GM21786 (cell line): Measurements from ENCODE around the gene REXO5.
"Not testable (repeated sequence)": the region's sequence is repeated elsewhere in the genome, so short reads cannot be mapped to it uniquely, and the experiment has no call there.

Source experiments
- ATAC-seq: cut with Tn5 transposase; IDR thresholded peaks from one replicate; pipeline ENCODE4 v1.9.1; 2021; ENCODE audit not compliant: unreplicated experiment

The REXO5 gene, protein sequence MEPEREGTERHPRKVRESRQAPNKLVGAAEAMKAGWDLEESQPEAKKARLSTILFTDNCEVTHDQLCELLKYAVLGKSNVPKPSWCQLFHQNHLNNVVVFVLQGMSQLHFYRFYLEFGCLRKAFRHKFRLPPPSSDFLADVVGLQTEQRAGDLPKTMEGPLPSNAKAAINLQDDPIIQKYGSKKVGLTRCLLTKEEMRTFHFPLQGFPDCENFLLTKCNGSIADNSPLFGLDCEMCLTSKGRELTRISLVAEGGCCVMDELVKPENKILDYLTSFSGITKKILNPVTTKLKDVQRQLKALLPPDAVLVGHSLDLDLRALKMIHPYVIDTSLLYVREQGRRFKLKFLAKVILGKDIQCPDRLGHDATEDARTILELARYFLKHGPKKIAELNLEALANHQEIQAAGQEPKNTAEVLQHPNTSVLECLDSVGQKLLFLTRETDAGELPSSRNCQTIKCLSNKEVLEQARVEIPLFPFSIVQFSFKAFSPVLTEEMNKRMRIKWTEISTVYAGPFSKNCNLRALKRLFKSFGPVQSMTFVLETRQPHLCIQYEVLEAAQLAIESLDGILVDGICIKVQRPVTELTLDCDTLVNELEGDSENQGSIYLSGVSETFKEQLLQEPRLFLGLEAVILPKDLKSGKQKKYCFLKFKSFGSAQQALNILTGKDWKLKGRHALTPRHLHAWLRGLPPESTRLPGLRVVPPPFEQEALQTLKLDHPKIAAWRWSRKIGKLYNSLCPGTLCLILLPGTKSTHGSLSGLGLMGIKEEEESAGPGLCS

DNA sequence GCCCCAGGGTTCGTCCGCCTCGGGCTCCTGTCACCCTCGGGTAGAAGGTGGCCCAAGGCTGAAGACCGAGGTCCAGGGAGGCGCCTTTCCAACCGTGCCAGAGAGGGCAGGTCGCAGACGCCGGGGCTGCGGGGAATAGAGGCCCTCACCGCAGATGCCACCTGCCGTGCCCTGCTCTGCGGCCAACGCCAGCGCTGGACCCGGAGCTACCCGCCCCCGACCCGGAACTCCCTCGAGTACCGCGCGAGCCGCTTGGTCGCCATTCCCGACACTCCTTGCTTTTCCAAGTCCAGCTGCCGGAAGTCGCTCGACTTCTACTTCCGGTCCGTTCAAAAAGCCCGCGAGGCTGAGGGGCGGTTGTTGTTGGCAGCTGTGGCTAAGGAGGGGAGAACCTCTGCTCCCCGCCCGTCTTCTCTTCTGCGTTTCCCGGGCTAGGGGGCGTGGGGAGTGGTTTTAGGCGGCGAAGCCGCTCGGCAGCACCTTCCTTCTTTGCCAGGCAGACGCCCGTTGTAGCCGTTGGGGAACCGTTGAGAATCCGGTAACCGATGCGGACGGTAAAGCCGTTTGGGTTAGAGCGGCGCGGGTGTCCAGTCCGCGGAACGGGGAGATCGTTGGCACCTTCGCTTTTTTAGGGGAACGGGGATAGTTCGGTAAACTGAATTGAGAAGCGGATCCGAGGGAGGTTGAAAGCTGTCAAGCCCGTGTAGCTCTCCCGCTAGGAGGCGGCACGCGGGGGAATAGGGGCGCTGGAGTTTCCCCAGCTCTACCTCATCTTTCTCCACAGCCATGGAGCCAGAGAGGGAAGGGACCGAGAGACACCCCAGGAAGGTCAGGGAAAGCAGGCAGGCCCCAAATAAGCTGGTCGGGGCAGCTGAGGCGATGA, at the start of gene REXO5, which contains the start of gene ERI2:
Gene REXO5 (plus strand): TSS at position 360 of the 883 bp plus-strand sequence. CDS start 427 bp downstream, at position 787.
Gene ERI2 (minus strand): TSS at position 305 of the 883 bp plus-strand sequence. CDS start 42 bp downstream, at position 263.
- ATAC-seq, result peak; percentile 77

DNA sequence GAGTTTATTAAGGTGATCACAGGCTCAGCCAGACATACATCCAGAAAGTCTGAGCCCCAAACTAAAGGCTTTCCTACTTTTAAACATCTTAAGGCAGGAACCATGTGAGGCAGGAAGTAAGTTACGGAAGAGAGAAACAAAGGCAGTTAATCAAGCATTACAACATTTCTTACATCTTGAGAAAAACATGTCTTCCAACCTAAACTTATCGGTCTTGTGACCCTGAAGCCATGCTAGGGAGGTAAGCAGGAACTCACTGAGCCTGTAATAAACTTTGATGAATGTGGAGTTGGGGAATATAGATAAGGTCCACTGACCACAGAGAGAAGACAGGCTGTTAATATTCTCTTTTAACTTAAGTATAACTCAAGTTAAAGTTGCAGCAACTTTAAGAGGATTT, 46.0 kb upstream of the REXO5 start:
- no peak for ATAC-seq

DNA sequence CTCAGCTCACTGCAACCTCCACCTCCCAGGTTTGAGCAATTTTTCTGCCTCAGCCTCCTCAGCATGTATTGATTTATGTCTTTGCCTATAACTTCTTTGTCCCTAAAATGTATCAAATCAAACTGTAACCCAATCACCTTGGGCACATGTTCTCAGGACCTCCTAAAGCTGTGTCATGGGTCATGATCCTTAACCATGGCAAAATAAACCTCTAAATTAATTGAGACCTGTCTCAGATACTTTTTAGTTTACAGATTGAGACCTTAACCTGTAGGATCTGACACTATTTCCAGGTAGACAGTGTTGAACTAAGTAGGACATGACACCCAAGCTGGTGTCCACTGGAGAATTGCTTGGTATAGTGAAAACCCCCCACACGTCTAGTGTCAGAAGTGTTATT, 45.2 kb upstream of the REXO5 start:
- ATAC-seq, result no peak

DNA sequence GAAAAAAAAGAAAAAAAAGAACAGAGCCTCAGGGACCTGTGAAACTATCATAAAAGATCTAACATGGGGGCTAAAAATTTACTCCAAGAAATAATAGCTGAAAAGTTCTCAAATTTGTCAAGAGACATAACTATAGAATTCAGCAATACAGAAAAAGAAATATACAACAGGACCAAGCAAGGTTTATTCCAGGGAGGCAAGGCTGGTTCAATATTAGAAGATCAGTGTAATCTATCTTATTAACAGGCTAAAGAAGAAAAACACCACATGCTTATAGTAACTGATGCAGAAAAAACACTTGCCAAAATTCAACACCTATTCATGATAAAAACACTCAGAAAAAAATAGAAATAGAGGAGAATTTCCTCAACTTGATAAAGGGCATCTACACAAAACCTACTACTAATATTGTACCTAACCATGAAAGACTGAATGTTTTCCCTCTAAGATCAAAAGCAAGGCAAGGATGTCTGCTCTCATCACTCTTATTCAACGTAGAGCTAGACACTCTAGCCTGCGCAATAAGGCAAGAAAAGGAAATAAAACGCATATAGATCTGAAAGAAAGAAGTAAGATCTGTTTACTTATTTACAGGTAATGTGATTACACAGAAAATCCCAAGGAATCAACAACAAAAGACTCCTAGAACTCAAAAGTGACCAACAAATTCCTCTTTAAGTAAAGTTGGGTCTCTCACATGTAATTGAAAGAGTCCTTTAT, 43.8 kb upstream of the REXO5 start:
- ATAC-seq, result no peak

DNA sequence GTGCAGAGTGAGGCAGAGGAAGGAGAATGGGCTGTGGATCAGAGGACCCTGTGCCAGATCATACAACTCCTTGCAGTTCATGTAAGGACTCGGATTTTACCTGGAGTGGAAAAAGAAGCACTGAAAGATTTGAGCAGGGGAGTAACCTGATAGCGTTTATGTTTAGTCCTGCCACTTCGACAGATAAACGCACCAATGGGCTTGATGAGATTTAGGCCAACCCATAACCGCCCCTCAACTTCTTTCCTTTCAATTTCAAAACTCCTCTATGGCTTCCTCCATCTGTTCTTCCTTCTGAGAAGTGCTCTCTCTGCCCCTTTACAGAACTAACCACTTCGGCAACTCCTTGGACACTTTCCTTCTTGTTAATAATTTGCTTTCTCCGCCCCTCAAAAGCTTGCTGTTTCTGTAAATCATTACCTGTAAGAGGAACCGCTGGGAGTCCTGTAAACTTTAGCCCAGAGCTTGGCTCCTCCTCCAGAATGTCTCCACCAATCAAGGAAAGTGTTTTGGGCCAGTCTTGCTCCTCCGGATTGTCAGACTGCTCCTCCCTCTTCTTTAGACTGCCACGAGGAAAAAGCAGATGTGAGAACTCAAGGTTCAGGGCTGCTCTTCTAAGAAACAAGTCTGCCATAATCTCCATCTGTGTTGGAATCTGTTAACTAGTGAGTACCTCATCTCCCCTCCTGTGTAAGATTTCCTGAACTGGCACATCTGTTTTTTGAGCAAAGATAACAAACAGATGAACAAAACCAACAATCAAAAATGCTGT, 42.7 kb upstream of the REXO5 start, which contains the start of gene ACSM3:
Gene ACSM3 (plus strand): TSS at position 554 of the 772 bp plus-strand sequence. CDS start 6,021 bp downstream, outside the sequence.
- peak; percentile 98 for ATAC-seq

DNA sequence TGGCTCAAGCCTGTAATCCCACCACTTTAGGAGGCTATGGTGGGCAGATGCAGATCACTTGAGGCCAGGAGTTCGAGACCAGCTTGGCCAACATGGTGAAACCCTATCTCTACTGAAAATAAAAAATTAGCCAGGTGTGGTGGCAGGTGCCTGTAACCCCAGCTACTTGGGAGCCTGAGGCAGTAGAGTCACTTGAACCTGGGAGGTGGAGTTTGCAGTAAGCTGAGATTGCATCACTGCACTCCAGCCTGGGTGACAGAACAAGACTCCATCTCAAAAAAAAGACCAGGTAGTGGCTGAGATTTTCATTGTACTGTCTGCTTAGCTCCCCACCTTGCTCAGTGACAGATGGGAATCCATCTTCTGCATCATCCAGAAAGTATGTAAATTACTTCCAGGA, 41.9 kb upstream of the REXO5 start:
- not testable (repeated sequence) for ATAC-seq

DNA sequence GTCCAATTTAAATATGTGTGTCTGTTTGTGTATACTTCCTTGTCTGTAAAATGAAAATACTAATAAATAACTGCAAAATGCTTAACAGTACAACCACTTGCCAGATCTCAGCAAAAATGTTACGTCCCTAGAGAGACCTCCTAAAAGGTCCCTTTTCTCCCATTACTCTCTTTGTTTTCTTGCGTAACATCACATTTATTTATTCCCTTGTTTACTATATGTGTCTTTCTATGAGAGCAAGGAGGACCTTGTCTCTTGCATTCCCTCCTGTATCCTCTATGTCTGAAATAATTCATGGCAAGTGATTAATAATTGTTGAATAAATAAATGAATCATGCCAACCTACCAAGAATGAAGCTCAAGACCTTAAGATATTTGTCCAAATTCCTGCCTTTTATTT, 40.6 kb upstream of the REXO5 start:
- no peak for ATAC-seq

DNA sequence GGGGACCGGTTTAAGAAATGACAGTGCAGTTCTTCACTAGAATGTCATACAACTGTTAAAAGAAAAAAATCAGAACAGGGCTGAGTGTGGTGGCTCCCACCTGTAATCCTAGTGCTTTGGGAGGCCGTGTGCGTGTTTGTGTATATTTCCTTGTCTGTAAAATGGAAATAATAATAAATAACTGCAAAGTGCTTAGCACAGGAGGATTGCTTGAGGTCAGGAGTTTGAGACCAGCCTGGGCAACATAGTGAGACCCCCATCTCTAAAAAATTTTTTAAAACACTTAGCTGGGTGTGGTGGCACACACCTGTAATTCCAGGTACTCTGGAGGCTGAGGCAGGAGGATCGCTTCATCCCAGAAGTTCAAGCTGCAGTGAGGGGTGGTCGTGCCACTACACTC, 40.0 kb upstream of the REXO5 start:
- no peak for ATAC-seq

DNA sequence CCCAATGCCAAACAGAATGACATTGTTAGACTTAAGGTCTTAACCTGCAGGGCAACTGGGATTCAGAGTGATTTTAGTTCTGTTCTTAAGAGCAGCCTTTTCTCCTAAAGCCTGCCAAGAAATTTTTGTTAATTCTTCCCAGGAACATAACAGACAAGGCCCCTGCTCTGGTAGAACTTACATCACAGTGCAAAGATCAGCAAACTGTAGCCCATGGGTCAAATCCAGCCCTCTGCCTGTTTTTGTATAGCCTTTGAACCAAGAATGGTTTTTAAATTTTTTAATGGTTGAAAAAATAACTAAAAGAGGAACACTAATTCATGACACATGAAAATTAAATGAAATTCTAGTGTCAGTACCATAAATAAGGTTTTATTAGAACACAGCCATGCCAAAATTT, 38.8 kb upstream of the REXO5 start:
- ATAC-seq, result no peak

DNA sequence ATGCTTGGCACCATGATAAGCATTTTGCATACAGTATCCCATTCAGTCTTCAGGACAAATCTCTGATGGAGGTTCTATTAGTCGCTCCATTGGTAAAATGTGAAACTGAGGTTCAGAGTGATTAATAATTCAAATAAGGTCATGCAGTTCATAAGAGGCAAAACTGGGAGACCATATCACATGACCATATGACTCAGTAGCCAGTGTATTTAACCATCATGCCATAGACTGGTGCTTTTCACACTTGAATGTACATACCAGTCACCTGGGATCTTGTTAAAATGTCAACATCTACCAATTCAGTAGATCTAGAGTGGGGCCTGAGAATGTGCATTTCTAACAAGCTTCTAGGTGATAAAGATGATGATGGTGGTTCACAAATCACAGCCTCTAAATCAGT, 38.2 kb upstream of the REXO5 start:
- ATAC-seq, result no peak

DNA sequence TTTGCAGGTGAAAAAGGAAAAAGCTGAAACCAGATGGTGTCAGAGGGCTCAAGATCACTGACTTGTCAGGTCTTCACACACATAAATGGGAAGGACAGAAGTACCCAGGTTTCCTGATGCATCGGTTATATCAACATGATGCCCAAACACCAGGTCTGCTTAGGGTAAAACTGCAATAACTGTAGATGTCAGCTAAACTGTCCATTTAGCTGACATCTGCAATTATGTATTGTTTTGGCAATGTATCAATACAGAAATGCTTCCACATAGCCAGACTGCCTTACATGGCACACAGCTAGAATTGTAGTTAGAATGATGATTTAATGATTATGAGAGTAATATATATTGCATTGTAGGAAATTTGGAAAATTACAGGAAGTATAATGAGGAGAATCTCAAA, 37.5 kb upstream of the REXO5 start:
- no peak for ATAC-seq

DNA sequence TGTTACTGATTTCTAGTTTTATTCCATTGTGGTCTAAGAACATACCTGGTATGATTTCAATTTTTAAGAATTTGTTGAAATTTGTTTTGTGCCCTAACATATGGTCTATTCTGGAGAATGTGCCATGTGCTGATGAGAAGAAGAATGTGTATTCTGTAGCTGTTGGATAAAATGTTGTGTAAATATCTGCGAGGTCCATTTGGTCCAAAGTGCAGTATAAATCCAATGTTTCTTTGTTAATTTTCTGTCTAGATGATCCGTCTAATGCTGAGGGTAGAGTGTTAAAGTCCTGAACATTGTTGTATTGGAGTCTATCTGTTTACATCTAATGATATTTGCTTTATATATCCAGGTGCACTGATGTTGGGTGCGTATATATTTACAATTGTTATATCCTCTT, 32.6 kb upstream of the REXO5 start:
- no peak for ATAC-seq

DNA sequence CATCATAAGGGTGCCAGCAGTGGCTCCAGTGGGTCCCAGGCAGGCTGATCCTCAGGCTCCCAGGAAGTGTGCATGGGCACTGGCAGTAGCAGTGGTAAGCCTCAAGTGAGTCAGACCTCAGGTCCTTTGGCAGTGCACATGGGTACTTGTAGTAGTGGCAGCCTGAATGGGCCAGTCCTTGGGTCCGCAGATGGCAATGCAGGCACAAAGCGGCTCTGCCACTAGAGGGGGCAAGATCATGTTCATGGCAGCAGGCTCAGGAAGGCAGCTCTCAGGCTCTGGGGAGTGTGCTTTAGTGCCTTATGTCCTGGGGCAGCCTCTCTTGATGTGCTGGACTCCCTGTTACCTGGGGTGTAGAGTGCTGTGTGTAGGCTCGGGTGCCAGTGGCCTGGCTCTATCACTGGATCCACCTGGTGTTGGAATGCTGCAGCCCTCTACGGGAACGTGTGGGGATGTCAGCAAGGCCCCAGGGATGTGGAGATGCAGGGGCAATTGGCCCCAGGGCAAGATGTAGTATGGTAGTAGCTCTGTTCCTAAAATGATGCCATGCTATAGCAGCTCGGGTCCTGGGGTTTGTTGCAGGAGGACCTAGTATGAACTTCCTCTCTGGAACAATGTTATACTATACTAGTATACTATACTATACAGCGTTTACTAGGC, 31.5 kb upstream of the REXO5 start:
- no peak for ATAC-seq

DNA sequence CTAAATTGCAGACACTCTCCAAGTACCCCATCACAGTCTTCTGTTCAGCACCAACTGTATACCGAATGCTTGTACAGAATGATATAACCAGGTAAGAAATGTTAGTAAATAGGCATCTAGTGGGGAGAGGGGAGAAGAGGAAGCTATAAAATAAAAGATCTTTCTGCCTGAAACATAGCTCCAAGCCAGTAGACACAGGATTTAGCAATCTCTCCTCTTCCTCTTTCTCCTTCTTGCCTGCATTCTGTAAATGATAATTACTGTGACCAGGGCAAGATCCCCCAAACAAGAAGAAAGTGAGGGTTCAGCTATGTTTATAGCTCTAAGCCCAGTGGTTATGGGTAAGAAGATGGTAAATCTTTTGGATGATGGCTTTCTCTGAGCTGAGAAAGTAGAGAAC, 24.6 kb upstream of the REXO5 start:
- ATAC-seq, result no peak

DNA sequence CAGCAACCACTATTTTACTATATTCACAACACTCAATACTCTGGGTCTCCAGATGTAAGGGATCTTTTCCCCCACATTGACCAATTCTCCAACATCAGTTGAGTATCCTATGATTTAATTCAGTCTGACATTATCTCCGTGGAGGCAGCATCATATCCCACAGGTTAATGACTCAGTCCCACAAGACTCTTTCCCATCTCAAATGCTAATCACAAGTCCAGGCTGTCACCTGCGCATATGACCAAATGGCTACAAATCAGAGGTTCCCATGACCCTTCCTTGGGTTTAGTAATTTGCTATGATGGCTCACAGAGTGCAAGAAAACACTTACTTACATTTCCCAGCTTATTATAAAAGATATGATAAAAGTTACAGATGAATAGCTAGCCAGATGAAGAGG, 23.9 kb upstream of the REXO5 start:
- no peak for ATAC-seq

DNA sequence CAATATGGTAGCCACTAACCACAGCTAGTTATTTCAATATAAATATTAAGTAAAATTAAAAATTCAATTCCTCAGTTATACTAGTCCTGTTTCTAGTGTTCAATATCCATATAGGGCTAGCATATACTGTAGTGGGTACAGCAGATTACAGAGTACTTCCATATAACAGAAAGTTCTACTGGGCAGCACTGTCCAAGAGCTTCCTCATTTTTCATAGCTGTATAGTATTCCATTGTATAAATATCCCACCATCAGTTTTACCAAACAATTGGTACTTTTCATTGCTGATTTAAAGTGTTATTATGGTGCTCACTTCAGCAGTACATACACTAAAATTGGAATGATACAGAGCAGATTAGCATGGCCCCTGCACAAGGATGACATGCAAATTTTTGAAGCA, 22.1 kb upstream of the REXO5 start:
- no peak for ATAC-seq

DNA sequence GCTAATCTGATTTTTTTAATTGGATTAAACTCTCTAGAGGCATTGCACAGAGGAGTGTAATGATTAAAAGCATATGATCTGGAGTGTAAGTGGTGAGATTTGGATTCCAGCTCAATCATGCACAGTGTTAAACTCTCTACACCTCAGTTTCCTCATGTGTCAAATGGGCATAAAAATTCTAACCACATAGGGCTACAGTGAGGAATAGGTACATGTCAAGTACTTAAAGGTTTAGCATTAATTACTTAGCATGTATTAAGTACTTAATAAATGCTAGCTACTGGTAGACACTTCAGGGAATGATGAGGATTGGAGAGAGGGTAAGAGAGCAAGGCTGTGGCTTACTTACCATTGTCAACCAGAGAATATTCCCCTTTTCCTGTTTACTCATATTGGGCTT, 17.2 kb upstream of the REXO5 start:
- no peak for ATAC-seq

DNA sequence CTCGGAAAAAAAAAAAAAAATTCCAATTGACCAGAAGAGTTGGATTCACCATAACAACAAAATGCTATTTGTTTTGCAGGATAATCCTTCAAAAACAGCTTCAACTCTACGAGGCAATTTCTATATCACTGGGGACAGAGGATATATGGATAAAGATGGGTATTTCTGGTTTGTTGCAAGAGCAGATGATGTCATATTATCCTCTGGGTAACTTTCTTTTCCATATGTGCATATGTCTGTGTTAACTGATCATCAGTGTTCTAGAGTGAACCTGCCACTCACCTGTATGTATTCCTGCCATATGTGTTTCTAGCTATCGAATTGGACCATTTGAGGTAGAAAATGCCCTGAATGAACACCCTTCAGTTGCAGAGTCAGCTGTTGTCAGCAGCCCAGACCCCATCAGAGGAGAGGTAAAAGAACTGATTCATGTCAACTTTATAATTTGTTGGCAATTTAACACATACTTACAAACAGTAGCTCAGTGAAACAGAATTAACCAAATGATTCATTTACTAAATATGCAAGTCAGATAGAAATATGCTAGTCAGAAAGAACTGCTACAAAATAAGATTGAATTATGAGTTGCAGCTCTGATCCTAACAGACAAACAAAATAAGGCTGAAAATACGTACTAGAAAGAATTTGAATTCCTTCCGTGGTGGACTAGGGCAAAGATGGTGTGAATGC, 14.3 kb upstream of the REXO5 start:
- no peak for ATAC-seq

DNA sequence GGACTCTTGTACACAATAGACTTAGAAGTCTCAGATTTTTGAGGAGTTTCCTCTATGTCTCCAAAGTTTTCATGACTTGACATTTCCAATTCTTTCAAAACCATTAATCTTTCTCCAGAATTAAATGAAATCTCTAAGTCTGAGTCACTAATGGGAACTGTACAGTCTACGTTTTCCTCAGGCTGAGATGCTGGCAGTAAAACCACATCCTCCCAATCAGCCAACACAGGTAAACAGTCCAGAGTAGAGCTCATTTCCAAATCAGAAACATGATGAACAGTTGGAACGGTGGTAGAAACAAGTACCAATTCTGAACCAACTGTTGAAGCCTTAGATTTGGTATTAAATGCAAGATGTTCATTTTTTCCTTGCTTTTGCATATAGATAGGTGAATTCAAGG, 8.0 kb upstream of the REXO5 start:
- no peak for ATAC-seq
